Kidney (tissue), 11 donors: ENCODE results near the gene UPK3BL1. TPM values are rescaled to one million over a fixed set of nuclear protein-coding genes. Genes with fewer than 3 reads are reported as not detected.
"Not testable (repeated sequence)": the region's sequence is repeated elsewhere in the genome, so short reads cannot be mapped to it uniquely, and the experiment has no call there.

Experiments
- DNase-seq, 5 donors: peaks; one replicate each; pipeline ENCODE4 v3.0.0-alpha.2; 2013 to 2020
- FAIRE-seq: peaks from 2 replicates; lab custom pipeline; 2012; peaks lifted over from hg19 to GRCh38; lab: Jason Lieb, UNC
- H3K27ac ChIP-seq, 2 donors: one replicate each; pipeline ENCODE4 v1.7.0; 2013; ENCODE audit warnings: low read depth in 2 of 2, low read length in 2 of 2, inconsistent platforms in 1 of 2
- H3K27me3 ChIP-seq: one replicate; pipeline ENCODE4 v1.7.1; 2013; ENCODE audit warnings: low read length, inconsistent platforms; ENCODE audit not compliant: control insufficient read depth, insufficient read depth
- H3K36me3 ChIP-seq, 3 donors: one replicate each; pipeline versions ENCODE4 v1.7.0 to v1.7.1; 2013; ENCODE audit warnings: low read length in 3 of 3, control low read depth in 1 of 3, inconsistent platforms in 1 of 3; ENCODE audit not compliant: insufficient read depth in 3 of 3, control insufficient read depth in 2 of 3
- H3K4me1 ChIP-seq, 3 donors: one replicate each; pipeline versions ENCODE4 v1.7.0 to v1.7.1; 2013; ENCODE audit warnings: low read length in 3 of 3, inconsistent platforms in 1 of 3, low read depth in 1 of 3; ENCODE audit not compliant: control insufficient read depth in 2 of 3, insufficient read depth in 2 of 3
- H3K4me3 ChIP-seq, 3 donors: one replicate each; pipeline versions ENCODE4 v1.7.0 to v1.8.1; 2013; ENCODE audit warnings: low read length in 3 of 3, control low read depth in 1 of 3, inconsistent platforms in 1 of 3
- H3K9ac ChIP-seq, 3 donors: one replicate each; pipeline versions ENCODE4 v1.7.0 to v1.7.1; 2013; ENCODE audit warnings: low read length in 3 of 3, control low read depth in 1 of 3, inconsistent platforms in 1 of 3
- H3K9me3 ChIP-seq, 3 donors: one replicate each; pipeline versions ENCODE4 v1.7.0 to v1.7.1; 2013; ENCODE audit warnings: low read length in 3 of 3, control low read depth in 1 of 3, inconsistent platforms in 1 of 3; ENCODE audit not compliant: control insufficient read depth in 2 of 3, insufficient read depth in 1 of 3
- intact Hi-C: fragments of 100-400 bp; cut with DNase I; formaldehyde crosslinking; loops from one replicate; pipeline ENCODE4 v1.11.1; 2022
- polyA plus RNA-seq: library from polyadenylated mRNA; stranded (reverse); fragments of 350-450 nt; fragmentation: Illumina TruSeq; extraction: RNeasy Lipid Tissue Mini Kit (QIAGEN cat#74804); gene quantifications from one replicate; pipeline ENCODE4 v1.2.3, GENCODE V29; 2014; ENCODE audit warnings: low read depth, low replicate concordance; ENCODE audit not compliant: insufficient read depth
- total RNA-seq: library from RNA; stranded (reverse); fragmentation: NEBNext Ultra II Directional; extraction: Animal tissue kit (Norgen Biotek cat#: 25700); gene quantifications from one replicate; pipeline ENCODE4 v1.2.1, GENCODE V29; 2021
- donor health status: control.
- donor health status: control.
- donor health status: DM: yes; HTN: yes; CAD: no.
- donor health status: Normal renal cell carcinoma (clear cell type).

UPK3BL1 gene
- total and polyA plus RNA-seq, 2 donors from 2014 or later, result 23.9 to 44.5 TPM

DNA sequence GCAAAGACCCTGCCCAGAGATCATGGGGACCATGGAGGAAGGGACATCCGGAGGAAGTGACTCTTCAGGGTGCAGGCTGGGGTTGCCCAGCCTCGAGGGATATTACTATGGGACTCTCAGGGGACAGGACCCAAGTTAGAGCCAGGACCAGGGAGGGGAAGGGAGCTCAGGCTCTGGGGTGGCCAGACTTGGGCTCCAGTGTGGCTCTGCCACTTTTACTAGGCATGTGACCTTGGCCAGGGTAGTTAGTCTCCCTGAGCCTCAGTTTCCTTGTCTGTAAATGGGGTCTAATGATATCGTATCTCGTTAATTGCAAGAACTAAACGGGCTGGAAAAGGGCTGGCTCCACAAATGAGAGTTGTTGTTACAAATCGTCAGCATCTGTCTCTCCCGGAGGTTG, 32.1 kb downstream of the UPK3BL1 start:
- H3K27me3 ChIP-seq, H3K27ac ChIP-seq, H3K4me3 ChIP-seq, H3K4me1 ChIP-seq, H3K9me3 ChIP-seq, H3K9ac ChIP-seq, DNase-seq, intact Hi-C loops, FAIRE-seq, H3K36me3 ChIP-seq: not testable (repeated sequence)

DNA sequence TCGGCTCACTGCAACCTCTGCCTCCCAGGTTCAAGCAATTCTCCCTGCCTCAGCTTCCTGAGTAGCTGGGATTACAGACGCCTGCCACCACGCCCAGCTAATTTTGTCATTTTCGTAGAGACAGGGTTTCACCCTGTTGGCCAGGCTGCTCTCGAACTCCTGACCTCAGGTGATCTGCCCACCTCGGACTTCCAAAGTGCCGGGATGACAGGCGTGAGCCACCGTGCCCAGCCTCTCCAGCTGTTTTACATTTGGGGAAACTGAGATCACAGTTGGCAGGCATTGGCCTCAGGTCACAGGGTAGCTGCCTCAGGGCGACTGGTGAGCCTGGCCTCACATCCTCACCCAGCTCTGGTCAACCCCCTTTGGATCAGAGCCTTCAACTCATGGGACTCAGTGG, 32.9 kb downstream of the UPK3BL1 start:
- H3K36me3 ChIP-seq, H3K9ac ChIP-seq, intact Hi-C loops, H3K4me1 ChIP-seq, H3K9me3 ChIP-seq, DNase-seq, H3K27me3 ChIP-seq, H3K4me3 ChIP-seq, FAIRE-seq, H3K27ac ChIP-seq: not testable (repeated sequence)

GRCh38 chr7:102606848-102607247, 35.7 kb downstream of the UPK3BL1 start:
- H3K9ac ChIP-seq, intact Hi-C loops, DNase-seq, H3K27me3 ChIP-seq, FAIRE-seq, H3K27ac ChIP-seq, H3K4me1 ChIP-seq, H3K36me3 ChIP-seq, H3K4me3 ChIP-seq, H3K9me3 ChIP-seq: not testable (repeated sequence)

GRCh38 chr7:102604431-102605145, 38.0 kb downstream of the UPK3BL1 start:
- intact Hi-C loops, H3K4me3 ChIP-seq, H3K27ac ChIP-seq, H3K9ac ChIP-seq, H3K4me1 ChIP-seq, H3K9me3 ChIP-seq, H3K36me3 ChIP-seq, FAIRE-seq, DNase-seq, H3K27me3 ChIP-seq: not testable (repeated sequence)

GRCh38 chr7:102602317-102602716, 40.3 kb downstream of the UPK3BL1 start:
- DNase-seq, H3K4me3 ChIP-seq, H3K36me3 ChIP-seq, H3K27ac ChIP-seq, intact Hi-C loops, H3K9me3 ChIP-seq, H3K27me3 ChIP-seq, FAIRE-seq, H3K4me1 ChIP-seq, H3K9ac ChIP-seq: not testable (repeated sequence)

GRCh38 chr7:102599699-102600098, 42.9 kb downstream of the UPK3BL1 start:
- H3K4me1 ChIP-seq, H3K9ac ChIP-seq, H3K27ac ChIP-seq, FAIRE-seq, intact Hi-C loops, H3K9me3 ChIP-seq, H3K27me3 ChIP-seq, DNase-seq, H3K36me3 ChIP-seq, H3K4me3 ChIP-seq: not testable (repeated sequence)

GRCh38 chr7:102596036-102596435, 46.6 kb downstream of the UPK3BL1 start:
- FAIRE-seq, H3K4me3 ChIP-seq, H3K27ac ChIP-seq, H3K9me3 ChIP-seq, intact Hi-C loops, H3K4me1 ChIP-seq, H3K27me3 ChIP-seq, H3K9ac ChIP-seq, H3K36me3 ChIP-seq: not testable (repeated sequence)
- peak in 1 of 5 donors; percentile 22 for DNase-seq

- DNase-seq, FAIRE-seq, H3K4me1 ChIP-seq, H3K4me3 ChIP-seq, H3K27ac ChIP-seq, H3K27me3 ChIP-seq, intact Hi-C loops, H3K9ac ChIP-seq, H3K36me3 ChIP-seq, H3K9me3 ChIP-seq: not testable (repeated sequence)
Measured at GRCh38 chr7:102593637-102594334, 48.8 kb downstream of the UPK3BL1 start.
